WERI-Rb-1 (cell line): ENCODE results near the gene PRR16.

Experiments used
- DNase-seq: peaks from one replicate; pipeline ENCODE4 v3.0.0-alpha.2; 2020
- H3K27ac ChIP-seq: fragments of 250-450 bp; sonication (Bioruptor Pico); 2 replicates; pipeline ENCODE4 v1.5.1; 2020; ENCODE audit warnings: mild to moderate bottlenecking, moderate library complexity
- H3K27me3 ChIP-seq: fragments of 250-450 bp; sonication (Bioruptor Pico); 2 replicates; pipeline ENCODE4 v1.5.1; 2021; ENCODE audit warnings: mild to moderate bottlenecking, low read depth, moderate library complexity; ENCODE audit not compliant: insufficient read depth, severe bottlenecking
- H3K36me3 ChIP-seq: fragments of 250-450 bp; sonication (Bioruptor Pico); 2 replicates; pipeline ENCODE4 v1.5.1; 2020; ENCODE audit warnings: mild to moderate bottlenecking, moderate library complexity
- H3K4me3 ChIP-seq: 2 replicates; pipeline ENCODE4 v1.5.1; 2011; ENCODE audit warnings: low read depth, mild to moderate bottlenecking, control low read depth, low read length
- H3K9me3 ChIP-seq: fragments of 250-450 bp; sonication (Bioruptor Pico); 2 replicates; pipeline ENCODE4 v1.5.1; 2021; ENCODE audit warnings: mild to moderate bottlenecking, moderate library complexity; ENCODE audit not compliant: severe bottlenecking
- TF ChIP-seq, protein P1 (sequence below): IDR thresholded peaks from 2 replicates; pipeline ENCODE4 v1.5.1; 2011; ENCODE audit warnings: low read depth, mild to moderate bottlenecking, control low read depth, inconsistent platforms, low read length

PRR16 gene

DNA sequence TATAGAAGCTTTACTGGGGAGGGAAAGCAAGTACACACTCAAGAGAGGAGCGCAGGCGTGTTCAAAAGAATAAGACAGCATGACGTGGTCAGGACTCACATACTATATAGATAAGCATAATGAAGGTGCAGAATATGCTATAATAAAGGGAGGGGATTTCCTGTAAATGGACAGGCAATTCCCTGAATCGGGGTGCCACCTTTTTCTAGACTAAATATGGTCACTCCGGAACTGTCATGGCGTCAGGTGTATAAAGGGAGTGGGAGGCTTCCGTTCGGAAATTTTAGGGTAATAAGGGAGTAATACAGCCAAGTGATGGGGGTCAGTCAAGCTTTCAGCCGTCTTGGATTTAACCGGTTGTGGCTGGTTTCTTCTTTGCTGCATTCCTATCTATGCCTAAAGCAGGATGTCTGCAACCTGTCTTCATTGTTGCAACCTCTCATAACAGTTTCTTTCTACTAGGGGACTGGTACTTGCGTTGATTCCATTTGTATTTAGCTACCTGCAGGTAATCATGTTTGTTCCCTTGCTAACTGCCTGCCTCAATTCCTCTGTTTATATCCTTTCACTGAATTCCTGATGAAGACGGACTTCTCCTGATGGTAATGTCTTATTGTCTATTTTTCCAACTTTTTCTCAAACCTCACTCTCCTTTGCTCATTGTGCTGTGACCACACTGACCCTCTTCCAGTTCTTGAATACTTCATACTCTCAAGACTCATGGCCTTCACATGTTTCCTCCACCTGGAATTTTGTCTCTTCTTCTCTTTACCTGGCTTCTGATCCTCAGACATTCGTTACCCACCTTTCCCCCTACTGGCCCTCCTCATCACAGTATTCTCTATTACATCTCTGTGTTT, 48.9 kb downstream of the PRR16 start:
- TF ChIP-seq, protein P1, sequence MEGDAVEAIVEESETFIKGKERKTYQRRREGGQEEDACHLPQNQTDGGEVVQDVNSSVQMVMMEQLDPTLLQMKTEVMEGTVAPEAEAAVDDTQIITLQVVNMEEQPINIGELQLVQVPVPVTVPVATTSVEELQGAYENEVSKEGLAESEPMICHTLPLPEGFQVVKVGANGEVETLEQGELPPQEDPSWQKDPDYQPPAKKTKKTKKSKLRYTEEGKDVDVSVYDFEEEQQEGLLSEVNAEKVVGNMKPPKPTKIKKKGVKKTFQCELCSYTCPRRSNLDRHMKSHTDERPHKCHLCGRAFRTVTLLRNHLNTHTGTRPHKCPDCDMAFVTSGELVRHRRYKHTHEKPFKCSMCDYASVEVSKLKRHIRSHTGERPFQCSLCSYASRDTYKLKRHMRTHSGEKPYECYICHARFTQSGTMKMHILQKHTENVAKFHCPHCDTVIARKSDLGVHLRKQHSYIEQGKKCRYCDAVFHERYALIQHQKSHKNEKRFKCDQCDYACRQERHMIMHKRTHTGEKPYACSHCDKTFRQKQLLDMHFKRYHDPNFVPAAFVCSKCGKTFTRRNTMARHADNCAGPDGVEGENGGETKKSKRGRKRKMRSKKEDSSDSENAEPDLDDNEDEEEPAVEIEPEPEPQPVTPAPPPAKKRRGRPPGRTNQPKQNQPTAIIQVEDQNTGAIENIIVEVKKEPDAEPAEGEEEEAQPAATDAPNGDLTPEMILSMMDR: no peak
- no peak for DNase-seq
- H3K9me3 ChIP-seq: no peaks in the 10 kb centered on the region

DNA sequence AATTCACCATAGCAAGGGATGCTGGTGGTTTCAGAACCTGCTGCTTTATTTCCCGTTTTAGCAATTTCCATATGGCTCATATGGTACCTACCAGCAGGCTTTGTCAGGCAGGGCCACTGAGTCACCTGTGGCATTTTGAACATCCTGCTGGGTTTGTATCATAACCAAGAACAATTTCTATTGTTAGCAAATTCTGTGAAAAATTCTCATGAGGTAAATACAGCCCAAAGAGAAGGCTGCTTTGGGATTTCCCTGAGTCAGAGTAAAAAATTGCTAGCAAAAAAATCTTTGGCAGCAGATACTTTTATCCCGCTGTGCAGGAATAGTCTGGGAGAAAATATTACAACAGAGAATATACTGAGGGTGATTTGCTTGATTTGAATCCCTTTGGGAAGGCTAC, 52.7 kb downstream of the PRR16 start:
- DNase-seq: no peak
- Histone ChIP-seq H3K27ac (no peak overlapping the region), H3K9me3 (no peaks in the 10 kb centered on the region), H3K36me3 (no peaks in the 10 kb centered on the region), H3K4me3 (no peak overlapping the region), H3K27me3 (no peaks in the 10 kb centered on the region)
- TF ChIP-seq, protein P1: no peak

More for the DNA sequence above, 48.9 kb downstream of the PRR16 start:
- H3K27me3 ChIP-seq: no peaks in the 10 kb centered on the region
- H3K27ac ChIP-seq: no peak overlapping the region
- no peaks in the 10 kb centered on the region for H3K36me3 ChIP-seq
- no peak overlapping the region for H3K4me3 ChIP-seq

DNA sequence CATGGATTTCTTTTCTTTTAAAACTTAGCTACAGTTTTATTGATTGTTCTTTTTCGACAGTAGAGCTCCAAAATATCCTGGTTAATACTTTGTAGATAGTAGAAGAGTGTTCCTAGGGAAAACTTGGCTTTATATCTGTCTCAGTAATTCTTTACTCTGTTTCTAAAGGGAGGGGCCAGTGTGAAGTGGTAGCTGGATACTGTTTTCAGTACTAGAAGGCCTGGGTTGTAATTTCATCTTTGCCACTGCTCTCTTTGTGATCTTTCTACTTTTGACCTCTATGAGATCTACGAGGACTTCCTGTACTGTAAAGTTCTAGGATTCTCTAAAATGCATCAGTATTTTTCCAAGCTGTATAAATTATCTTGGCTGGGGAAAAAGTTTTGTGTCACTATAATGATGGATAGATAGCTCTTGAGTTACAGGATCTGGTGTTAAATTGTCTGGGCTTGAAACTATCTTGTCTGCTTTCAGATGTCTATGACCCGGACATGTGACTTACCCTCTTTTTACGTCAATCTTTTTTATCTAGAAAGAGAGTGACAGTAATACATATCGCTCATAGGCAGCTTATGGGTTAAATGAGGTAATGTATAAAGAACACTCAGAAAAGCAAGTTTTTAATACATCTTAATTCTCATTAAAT, 53.6 kb downstream of the PRR16 start:
- Histone ChIP-seq H3K4me3 (no peak overlapping the region), H3K9me3 (no peaks in the 10 kb centered on the region), H3K27me3 (no peaks in the 10 kb centered on the region), H3K27ac (no peak overlapping the region), H3K36me3 (no peaks in the 10 kb centered on the region)
- TF ChIP-seq, protein P1: no peak
- no peak for DNase-seq

DNA sequence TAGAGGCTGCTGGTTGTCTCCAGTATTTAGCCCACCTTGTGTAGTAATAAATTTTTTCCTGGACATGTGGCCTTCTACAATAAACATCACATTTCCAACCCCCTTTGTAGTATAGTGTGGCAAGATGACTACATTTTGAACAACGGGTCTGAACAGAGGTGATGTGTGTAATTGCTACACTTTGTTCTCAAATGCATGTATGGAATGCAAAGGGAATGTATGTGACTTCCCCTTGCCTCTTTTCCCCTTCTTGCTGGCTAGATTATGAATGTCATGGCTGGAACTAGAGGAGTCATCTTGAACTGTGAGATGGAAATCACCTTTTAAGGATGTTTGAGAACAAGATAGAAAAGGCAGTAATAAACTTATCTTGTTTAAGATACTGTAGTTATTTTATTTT, 54.5 kb downstream of the PRR16 start:
- TF ChIP-seq, protein P1: no peak
- no peak overlapping the region for H3K4me3 ChIP-seq
- no peak overlapping the region for H3K27ac ChIP-seq
- H3K9me3 ChIP-seq: no peaks in the 10 kb centered on the region
- no peak for DNase-seq
- H3K36me3 ChIP-seq: no peaks in the 10 kb centered on the region
- H3K27me3 ChIP-seq: no peaks in the 10 kb centered on the region

DNA sequence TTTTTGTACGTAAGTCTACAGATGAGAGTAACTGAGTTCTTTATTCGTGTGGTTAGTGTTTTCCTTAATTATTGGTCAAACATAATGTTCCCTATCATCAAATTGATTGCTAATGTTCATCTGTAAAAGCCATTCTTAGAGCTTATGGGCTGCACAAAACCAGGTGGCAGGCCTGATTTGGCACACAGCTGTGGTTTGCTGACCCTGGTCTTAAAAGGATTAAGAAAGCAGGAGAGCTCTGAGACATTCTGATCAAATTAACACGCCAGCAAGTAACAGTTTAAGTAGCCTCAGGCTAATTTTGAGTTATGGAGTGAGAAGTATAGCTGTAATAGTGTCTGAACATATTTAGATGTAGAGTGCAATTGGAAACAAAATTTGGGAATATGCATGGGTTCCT, 63.2 kb downstream of the PRR16 start:
- Histone ChIP-seq H3K27me3 (no peaks in the 10 kb centered on the region), H3K9me3 (no peaks in the 10 kb centered on the region), H3K4me3 (no peak overlapping the region), H3K27ac (no peak overlapping the region; the same call in 1 of the 2 replicates), H3K36me3 (no peaks in the 10 kb centered on the region)
- TF ChIP-seq, protein P1: no peak
- peak; percentile 66 for DNase-seq
